Psoas muscle (tissue), 8 donors: ENCODE measurements around the gene MARCHF6. TPM values are rescaled to one million over a fixed set of nuclear protein-coding genes. Genes with fewer than 3 reads are reported as not detected.
"Not testable (repeated sequence)": the region's sequence is repeated elsewhere in the genome, so short reads cannot be mapped to it uniquely, and the experiment has no call there.

Source experiments
- ATAC-seq, 4 donors: fragments of 200-7000 bp; cut with Tn5 transposase; one replicate each; pipeline ENCODE4 v1.9.1; 2020; ENCODE audit warnings: moderate library complexity in 3 of 4, mild to moderate bottlenecking in 2 of 4
- DNase-seq, 2 donors: peaks; one replicate each; pipeline ENCODE4 v3.0.0-alpha.2; 2020
- H3K27ac ChIP-seq: fragments of 200-600 bp; one replicate; pipeline ENCODE4 v1.8.0; 2022
- H3K27me3 ChIP-seq, 3 donors: fragments of 200-600 bp in 1 of 3; one replicate each; pipeline versions ENCODE4 v1.6.1 to v1.8.0; 2013 to 2022; ENCODE audit warnings: low read length in 2 of 3, mild to moderate bottlenecking in 2 of 3, moderate library complexity in 1 of 3; ENCODE audit not compliant: insufficient read depth in 3 of 3
- H3K36me3 ChIP-seq, 2 donors: fragments of 200-600 bp in 1 of 2; one replicate each; pipeline versions ENCODE4 v1.6.1 to v1.8.0; 2013 to 2022; ENCODE audit warnings: low read depth in 1 of 2, mild to moderate bottlenecking in 1 of 2, moderate library complexity in 1 of 2; ENCODE audit not compliant: insufficient read depth in 1 of 2
- H3K4me1 ChIP-seq: fragments of 200-600 bp; one replicate; pipeline ENCODE4 v1.8.0; 2022
- H3K4me3 ChIP-seq: fragments of 200-600 bp; one replicate; pipeline ENCODE4 v1.8.0; 2022; ENCODE audit warnings: mild to moderate bottlenecking
- H3K9me3 ChIP-seq: fragments of 200-600 bp; one replicate; pipeline ENCODE4 v1.8.0; 2022
- CTCF ChIP-seq: fragments of 200-600 bp; IDR thresholded peaks from one replicate; pipeline ENCODE4 v1.8.0; 2022; ENCODE audit warnings: antibody characterized with exemption
- WGBS, 3 donors: extraction: QIAGEN DNeasy Blood & Tissue Kit; methylation state at CpG; one replicate each; pipeline versions ENCODE4 v1.1.6 to v1.1.7; 2013; 5-methylcytosine and 5-hydroxymethylcytosine counted together
- intact Hi-C, 2 donors: fragments of 100-400 bp; cut with DNase I; formaldehyde crosslinking; loops; one replicate each; pipeline versions ENCODE4 v1.11.0 to v1.14.2; 2022
- polyA plus RNA-seq, 3 donors: library from polyadenylated mRNA; stranded (reverse); fragments of 200-250 nt; gene quantifications; one replicate each; pipeline ENCODE4 v1.2.3, GENCODE V29; 2013
- total RNA-seq, 4 donors: library from RNA; stranded (reverse); fragmentation: NEBNext Ultra II Directional in 2 of 4; extraction: Animal tissue kit (Norgen Biotek cat#: 25700) in 2 of 4; gene quantifications; one replicate each; pipeline versions ENCODE4 v1.2.1 to v1.2.4, GENCODE V29; 2021 to 2023
- donor health status: healthy with polysubstance abuse.
- donor health status: DM: no; HTN: no; CAD: no; lungs with moderate emphysema.
- donor health status: Bipolar disorder and iron deficiency.
- donor health status: healthy.
- donor health status: DM: yes; HTN: yes; CAD: no.
- donor health status: DM: no; HTN: no; CAD: no.
- donor health status: DM: no; HTN: no; CAD: no.
- donor health status: DM: yes; HTN: yes; CAD: no.

The MARCHF6 gene
- total and polyA plus RNA-seq, 7 donors: 36.6 to 250 (median 160) TPM

GRCh38 chr5:10306806-10307205 lies 46.7 kb upstream of the MARCHF6 start:
- TF ChIP-seq CTCF: no peak
- DNase-seq: peak in 1 of 2 donors; percentile 58
- intact Hi-C loops: no loop called here
- Histone ChIP-seq H3K4me1 (peaks cover 57% of the 10 kb centered on the region), H3K9me3 (no peaks in the 10 kb centered on the region), H3K36me3 (no peaks in the 10 kb centered on the region), H3K27ac (peak overlapping the region; percentile 92), H3K4me3 (peak overlapping the region; percentile 70), H3K27me3 (no peaks in the 10 kb centered on the region)
- peak; percentile 21 to 70 (median 65) for ATAC-seq
- 15 to 27% (median 18%) methylated on average over 8 of the region's 8 CpGs for WGBS, 3 donors

GRCh38 chr5:10307206-10308148 lies 46.0 kb upstream of the MARCHF6 start, which contains the start of gene CMBL:
Gene CMBL (minus strand): TSS chr5:10307902. CDS start chr5:10290762, 17,140 bp downstream.
- no peaks in the 10 kb centered on the region for H3K27me3 ChIP-seq
- ATAC-seq (peak; percentile 61 to 66 (median 64)), DNase-seq (peak; percentile 57 to 71)
- H3K36me3 ChIP-seq: no peaks in the 10 kb centered on the region
- intact Hi-C loops: no loop called here
- WGBS, 3 donors: 2 to 3% (median 2%) methylated on average over 55 to 56 of the region's 56 CpGs
- peaks cover 53% of the 10 kb centered on the region for H3K4me1 ChIP-seq
- no peaks in the 10 kb centered on the region for H3K9me3 ChIP-seq
- H3K4me3 ChIP-seq: peak within 1 kb of the TSS; percentile 70
- no peak for TF ChIP-seq CTCF
- peak within 1 kb of the TSS; percentile 92 for H3K27ac ChIP-seq

- Histone ChIP-seq H3K27ac (peak overlapping the region; percentile 92), H3K36me3 (no peaks in the 10 kb centered on the region), H3K9me3 (no peaks in the 10 kb centered on the region), H3K27me3 (no peaks in the 10 kb centered on the region), H3K4me1 (peaks cover 43% of the 10 kb centered on the region), H3K4me3 (no peak overlapping the region)
- DNase-seq (no peak), ATAC-seq (no peak)
- intact Hi-C loops: no loop called here
- no peak for TF ChIP-seq CTCF
- 68 to 83% (median 69%) methylated on average over 6 of the region's 6 CpGs for WGBS, 3 donors
Observed at GRCh38 chr5:10308844-10309243, 44.7 kb upstream of the MARCHF6 start.

GRCh38 chr5:10310066-10310779 lies 43.3 kb upstream of the MARCHF6 start:
- 47 to 78% (median 49%) methylated on average over 8 of the region's 8 CpGs for WGBS, 3 donors
- H3K4me3 ChIP-seq: no peak overlapping the region
- H3K36me3 ChIP-seq: no peaks in the 10 kb centered on the region
- intact Hi-C loops: no loop called here
- no peak for TF ChIP-seq CTCF
- H3K9me3 ChIP-seq: no peaks in the 10 kb centered on the region
- peak in 1 of 2 donors; percentile 67 for DNase-seq
- H3K4me1 ChIP-seq: peaks cover 39% of the 10 kb centered on the region
- no peaks in the 10 kb centered on the region for H3K27me3 ChIP-seq
- peak; percentile 45 to 64 (median 55) for ATAC-seq
- H3K27ac ChIP-seq: peak overlapping the region; percentile 92

GRCh38 chr5:10310835-10311570 lies 42.5 kb upstream of the MARCHF6 start:
- H3K4me1 ChIP-seq: peaks cover 32% of the 10 kb centered on the region
- H3K9me3 ChIP-seq, intact Hi-C loops, DNase-seq, H3K27me3 ChIP-seq, H3K4me3 ChIP-seq, H3K36me3 ChIP-seq: not testable (repeated sequence)
- H3K27ac ChIP-seq: peak overlapping the region; percentile 92
- WGBS, 3 donors: 61 to 89% (median 63%) methylated on average over 8 of the region's 8 CpGs
- peak in 1 of 4 donors; percentile 35 for ATAC-seq
